Pancreas (tissue), 10 donors: ENCODE data around the gene IRF5. TPM values are rescaled to one million over a fixed set of nuclear protein-coding genes. Genes with fewer than 3 reads are reported as not detected.

ENCODE experiments used
- ATAC-seq, 4 donors: fragments of 200-7000 bp; cut with Tn5 transposase; one replicate each; pipeline versions ENCODE4 v1.8.0 to v1.9.1; 2020; ENCODE audit warnings: mild to moderate bottlenecking in 4 of 4, moderate library complexity in 4 of 4
- DNase-seq, 6 donors: peaks; one replicate each; pipeline ENCODE4 v3.0.0-alpha.2; 2020
- FAIRE-seq: peaks from 2 replicates; lab custom pipeline; 2012; peaks lifted over from hg19 to GRCh38; lab: Jason Lieb, UNC
- H3K27ac ChIP-seq, 4 donors: fragments of 200-600 bp; sonication (generic); 1 replicate in 3 of 4; 2 replicates in 1 of 4; pipeline versions ENCODE4 v1.5.0 to v1.8.0; 2020
- H3K27me3 ChIP-seq, 4 donors: fragments of 200-600 bp; one replicate each; pipeline ENCODE4 v1.8.0; 2021
- H3K36me3 ChIP-seq, 3 donors: fragments of 200-600 bp; sonication (generic) in 1 of 3; one replicate each; pipeline versions ENCODE4 v1.5.0 to v1.8.0; 2020 to 2021
- H3K4me1 ChIP-seq, 3 donors: fragments of 200-600 bp; one replicate each; pipeline ENCODE4 v1.8.0; 2021
- H3K4me3 ChIP-seq, 4 donors: fragments of 200-600 bp; sonication (generic) in 2 of 4; one replicate each; pipeline versions ENCODE4 v1.5.0 to v1.8.0; 2020 to 2021
- H3K9me3 ChIP-seq, 4 donors: fragments of 200-600 bp; one replicate each; pipeline ENCODE4 v1.8.0; 2021
- WGBS, 2 donors: extraction: QIAGEN DNeasy Blood & Tissue Kit; methylation state at CpG; one replicate each; pipeline ENCODE4 v1.1.7; 2013; 5-methylcytosine and 5-hydroxymethylcytosine counted together
- intact Hi-C, 3 donors: fragments of 100-400 bp; cut with DNase I; formaldehyde crosslinking; loops; one replicate each; pipeline versions ENCODE4 v1.11.1 to v1.14.2; 2022
- polyA plus RNA-seq, 2 donors: library from polyadenylated mRNA; stranded (reverse); fragments of 200-250 nt; gene quantifications; one replicate each; pipeline ENCODE4 v1.2.3, GENCODE V29; 2013
- total RNA-seq, 6 donors: library from RNA; stranded (reverse); fragmentation: NEBNext Ultra II Directional in 4 of 6; extraction: Animal tissue kit (Norgen Biotek cat#: 25700) in 4 of 6; gene quantifications; one replicate each; pipeline versions ENCODE4 v1.2.1 to v1.2.4, GENCODE V29; 2021 to 2023
- TF ChIP-seq, protein P1 (sequence below), 4 donors: fragments of 200-600 bp; sonication (generic) in 3 of 4; IDR thresholded peaks; one replicate each; pipeline versions ENCODE4 v1.5.0 to v1.8.0; 2021; ENCODE audit warnings: antibody characterized with exemption in 4 of 4
- donor health status: healthy with polysubstance abuse.
- donor health status: DM: no; HTN: no; CAD: no; lungs with moderate emphysema.
- donor health status: DM: no; HTN: no; CAD: no.
- donor health status: control.
- donor health status: control.
- donor health status: Bipolar disorder and iron deficiency.
- donor health status: DM: yes; HTN: yes; CAD: no.
- donor health status: DM: no; HTN: no; CAD: no.
- donor health status: DM: no; HTN: no; CAD: no.
- donor health status: DM: yes; HTN: yes; CAD: no.

IRF5 gene
- total and polyA plus RNA-seq, 8 donors: 3.2 to 12.4 (median 5.1) TPM

DNA sequence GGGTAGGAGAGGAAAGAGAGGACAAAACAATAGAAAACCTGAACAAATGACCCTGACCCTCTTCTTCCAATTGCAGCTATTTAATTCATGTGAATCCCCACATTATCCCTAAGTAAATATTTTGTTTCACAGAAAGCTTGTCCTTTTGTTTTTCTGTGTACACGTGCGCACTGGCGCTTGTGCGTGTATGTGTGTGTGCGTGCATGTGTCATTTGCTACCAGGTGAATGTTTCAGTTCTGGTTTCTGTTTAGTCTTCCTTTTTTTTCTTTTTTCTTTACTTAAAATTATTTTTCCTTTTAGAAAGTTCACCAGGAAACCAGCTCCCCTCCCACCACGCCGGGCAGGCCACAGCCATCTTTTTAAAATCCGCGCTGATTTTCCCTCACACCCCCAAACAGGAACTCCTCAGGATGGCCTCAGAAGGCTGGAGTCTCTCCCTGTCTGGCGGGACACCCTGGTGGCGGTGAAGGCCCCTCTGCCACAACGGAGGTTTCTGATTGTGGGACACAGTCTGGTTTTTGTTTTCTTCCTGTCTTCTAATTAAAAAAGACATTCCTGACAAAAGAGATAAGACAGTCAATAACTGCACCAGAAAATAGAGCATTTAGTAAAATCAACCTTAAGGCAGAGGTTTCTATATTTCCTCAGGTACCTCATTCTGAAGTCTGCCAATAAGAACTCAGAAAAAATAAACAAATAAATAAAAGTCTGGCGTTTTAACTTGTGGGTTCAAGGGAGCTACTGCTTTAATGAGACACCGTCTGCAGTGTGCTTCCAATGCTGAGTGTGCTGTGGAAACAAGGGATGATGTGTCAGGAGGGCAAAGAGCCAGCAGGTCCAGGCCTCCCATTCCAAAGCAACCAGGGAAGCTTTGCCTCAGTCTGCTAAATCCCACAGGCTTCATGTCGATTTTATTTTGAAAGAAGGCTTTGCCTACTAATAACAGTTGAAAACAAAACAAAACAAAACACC is 17.4 kb downstream of the IRF5 start:
- ATAC-seq (no peak), FAIRE-seq (no peak), DNase-seq (no peak)
- peaks cover 0 to 15% (median 5%) of the 10 kb centered on the region in 3 donors for H3K36me3 ChIP-seq
- H3K4me1 ChIP-seq: no peaks in the 10 kb centered on the region
- H3K4me3 ChIP-seq: no peak overlapping the region
- no peaks in the 10 kb centered on the region for H3K9me3 ChIP-seq
- H3K27me3 ChIP-seq: no peaks in the 10 kb centered on the region
- 80 to 86% methylated on average over 15 of the region's 15 CpGs for WGBS, 2 donors
- intact Hi-C loops: no loop called here
- TF ChIP-seq, protein P1, sequence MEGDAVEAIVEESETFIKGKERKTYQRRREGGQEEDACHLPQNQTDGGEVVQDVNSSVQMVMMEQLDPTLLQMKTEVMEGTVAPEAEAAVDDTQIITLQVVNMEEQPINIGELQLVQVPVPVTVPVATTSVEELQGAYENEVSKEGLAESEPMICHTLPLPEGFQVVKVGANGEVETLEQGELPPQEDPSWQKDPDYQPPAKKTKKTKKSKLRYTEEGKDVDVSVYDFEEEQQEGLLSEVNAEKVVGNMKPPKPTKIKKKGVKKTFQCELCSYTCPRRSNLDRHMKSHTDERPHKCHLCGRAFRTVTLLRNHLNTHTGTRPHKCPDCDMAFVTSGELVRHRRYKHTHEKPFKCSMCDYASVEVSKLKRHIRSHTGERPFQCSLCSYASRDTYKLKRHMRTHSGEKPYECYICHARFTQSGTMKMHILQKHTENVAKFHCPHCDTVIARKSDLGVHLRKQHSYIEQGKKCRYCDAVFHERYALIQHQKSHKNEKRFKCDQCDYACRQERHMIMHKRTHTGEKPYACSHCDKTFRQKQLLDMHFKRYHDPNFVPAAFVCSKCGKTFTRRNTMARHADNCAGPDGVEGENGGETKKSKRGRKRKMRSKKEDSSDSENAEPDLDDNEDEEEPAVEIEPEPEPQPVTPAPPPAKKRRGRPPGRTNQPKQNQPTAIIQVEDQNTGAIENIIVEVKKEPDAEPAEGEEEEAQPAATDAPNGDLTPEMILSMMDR (IDR thresholded peaks at IDR 0.05): no peak
- H3K27ac ChIP-seq: no peak overlapping the region

DNA sequence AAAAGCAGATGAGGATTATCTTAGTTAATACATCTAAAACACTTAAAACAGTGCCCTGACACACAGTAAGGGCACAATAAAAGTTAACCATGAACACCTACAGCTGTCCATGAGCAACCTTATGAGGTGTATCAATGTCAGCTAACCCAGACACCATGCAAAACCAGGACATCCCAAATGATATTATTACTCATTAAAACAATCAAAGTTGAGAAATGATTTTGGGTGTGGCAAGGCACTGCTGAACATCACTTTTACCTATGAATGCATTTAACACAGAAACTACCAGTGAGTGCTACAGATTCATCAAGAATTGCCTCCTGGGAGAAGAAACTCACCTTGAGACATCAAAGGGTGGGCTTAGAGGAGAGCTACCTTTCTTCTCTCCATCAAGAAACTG is 18.3 kb downstream of the IRF5 start:
- Histone ChIP-seq H3K27ac (no peak overlapping the region), H3K36me3 (peaks cover 0 to 15% (median 5%) of the 10 kb centered on the region in 3 donors), H3K4me3 (no peak overlapping the region), H3K27me3 (no peaks in the 10 kb centered on the region), H3K4me1 (no peaks in the 10 kb centered on the region), H3K9me3 (no peaks in the 10 kb centered on the region)
- ATAC-seq: no peak
- intact Hi-C loops: no loop called here
- no peak for FAIRE-seq
- no peak for DNase-seq
- TF ChIP-seq, protein P1 (IDR thresholded peaks at IDR 0.05): no peak

DNA sequence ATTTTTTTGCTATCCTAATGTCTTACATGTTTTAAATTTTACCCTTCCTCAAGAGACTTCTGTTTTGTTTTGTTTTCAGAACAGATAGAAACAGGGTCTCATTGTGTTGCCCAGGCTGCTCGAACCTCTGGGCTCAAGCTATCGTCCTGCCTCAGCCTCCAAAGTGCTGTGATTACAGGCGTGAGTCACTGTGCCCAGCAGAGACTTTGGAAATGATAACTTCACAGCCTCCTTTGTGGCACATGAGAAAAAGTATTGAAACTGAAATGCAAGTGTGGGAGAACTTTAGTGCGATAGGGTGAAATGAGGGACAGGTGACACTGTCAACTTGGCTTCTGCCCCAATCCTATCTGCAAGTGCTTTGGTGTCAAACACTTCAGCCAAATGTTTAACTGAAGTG is 21.6 kb downstream of the IRF5 start:
- intact Hi-C loops: no loop called here
- 95% methylated on average over 4 of the region's 4 CpGs for WGBS, 2 donors

DNA sequence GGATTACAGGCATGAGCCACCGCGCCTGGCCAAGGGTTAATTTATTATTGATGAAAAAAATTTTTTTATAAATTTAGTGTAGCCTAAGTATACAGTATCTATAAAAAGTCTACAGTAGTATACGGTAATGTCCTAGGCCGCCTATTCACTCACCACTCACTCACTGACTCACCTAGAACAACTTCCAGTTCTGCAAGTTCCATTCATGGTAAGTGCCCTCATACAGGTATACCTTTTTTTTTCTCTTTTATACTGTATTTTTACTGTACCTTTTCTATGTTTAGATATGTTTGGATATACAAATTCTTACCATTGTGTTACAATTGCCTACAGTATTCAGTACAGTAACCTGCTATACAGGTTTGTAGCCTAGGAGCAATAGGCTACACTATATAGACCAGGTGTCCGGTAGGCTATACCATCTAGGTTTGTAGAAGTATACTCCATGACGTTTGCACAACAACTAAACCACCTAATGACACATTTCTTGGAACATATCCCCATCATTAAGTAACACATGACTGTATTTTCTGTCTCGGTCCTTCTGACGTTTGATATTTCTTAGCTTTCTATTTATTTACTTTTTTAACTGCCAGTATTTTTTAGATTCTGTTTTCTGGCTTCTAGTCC is 23.4 kb downstream of the IRF5 start:
- Histone ChIP-seq H3K36me3 (peaks cover 0 to 16% (median 5%) of the 10 kb centered on the region in 3 donors), H3K27me3 (no peaks in the 10 kb centered on the region), H3K27ac (no peak overlapping the region), H3K4me1 (no peaks in the 10 kb centered on the region), H3K4me3 (no peak overlapping the region), H3K9me3 (no peaks in the 10 kb centered on the region)
- FAIRE-seq: no peak
- ATAC-seq: no peak
- WGBS, 2 donors: 87 to 89% methylated on average over 8 of the region's 8 CpGs
- no peak for DNase-seq
- TF ChIP-seq, protein P1 (IDR thresholded peaks at IDR 0.05): no peak
- intact Hi-C loops: no loop called here

More for the DNA sequence above, 21.6 kb downstream of the IRF5 start:
- TF ChIP-seq, protein P1 (IDR thresholded peaks at IDR 0.05): no peak
- H3K4me3 ChIP-seq: no peak overlapping the region
- H3K9me3 ChIP-seq: no peaks in the 10 kb centered on the region
- H3K36me3 ChIP-seq: peaks cover 0 to 15% (median 5%) of the 10 kb centered on the region in 3 donors
- no peaks in the 10 kb centered on the region for H3K27me3 ChIP-seq
- no peaks in the 10 kb centered on the region for H3K4me1 ChIP-seq
- no peak for FAIRE-seq
- no peak overlapping the region for H3K27ac ChIP-seq
- DNase-seq: no peak
- ATAC-seq: no peak
